Stomach (tissue), 4 donors: ENCODE measurements around the gene RCE1.

Experiments
- CTCF ChIP-seq, 7 experiments: fragments of 450-650 bp in 4 of 7; fragments of 200-600 bp in 3 of 7; sonication (generic) in 3 of 7; IDR thresholded peaks; one replicate each; pipeline ENCODE4 v1.5.1; 2016 to 2019; ENCODE audit warnings: antibody characterized with exemption in 7 of 7, control low read depth in 2 of 7, mild to moderate bottlenecking in 1 of 7
- EP300 ChIP-seq: sonication (generic); formaldehyde crosslinking; IDR thresholded peaks from one replicate; pipeline ENCODE4 v1.6.1; 2017; ENCODE audit warnings: antibody characterized with exemption
- POLR2A ChIP-seq, 4 donors: fragments of 450-650 bp; IDR thresholded peaks; one replicate each; pipeline ENCODE4 v1.6.1; 2016; ENCODE audit warnings: antibody characterized with exemption in 4 of 4, control low read depth in 2 of 4, mild to moderate bottlenecking in 1 of 4, moderate library complexity in 1 of 4

- no peak for TF ChIP-seq EP300
- no peak for TF ChIP-seq CTCF (IDR thresholded peaks at IDR 0.05)
- TF ChIP-seq POLR2A (IDR thresholded peaks at IDR 0.05) = no peak
Measured at GRCh38 chr11:66884443-66884842, 41.2 kb downstream of the RCE1 start.
